Activated B cell treated with CpG ODN at 0.5 μM for 24 hours (primary cell): ENCODE results near the gene WFDC2. TPM values are rescaled to one million over a fixed set of nuclear protein-coding genes. Genes with fewer than 3 reads are reported as not detected.
"Not testable (repeated sequence)": the region's sequence is repeated elsewhere in the genome, so short reads cannot be mapped to it uniquely, and the experiment has no call there.

Source experiments
- ATAC-seq: fragments of 200-7000 bp; cut with Tn5 transposase; one replicate; pipeline ENCODE4 v1.10.0; 2021; ENCODE audit warnings: low read depth, mild to moderate bottlenecking, moderate library complexity
- CTCF ChIA-PET: fragments of 350-600 bp; sonication (Branson Sonifier 250); formaldehyde crosslinking; loops from one replicate; lab custom pipeline; 2021; ENCODE audit warnings: antibody characterized with exemption; lab: Charles Lee
- POLR2A ChIA-PET: fragments of 350-600 bp; sonication (Branson Sonifier 250); formaldehyde crosslinking; loops from one replicate; lab custom pipeline; 2021; ENCODE audit warnings: antibody characterized with exemption; lab: Charles Lee
- DNase-seq: peaks from one replicate; pipeline ENCODE4 v3.0.0; 2022
- H3K27ac Mint-ChIP-seq: one replicate; pipeline ENCODE4 v1.8.0; 2020; ENCODE audit warnings: mixed read lengths
- H3K27me3 Mint-ChIP-seq: one replicate; pipeline ENCODE4 v1.8.0; 2021; ENCODE audit warnings: mixed read lengths
- H3K36me3 Mint-ChIP-seq: one replicate; pipeline ENCODE4 v1.8.0; 2021; ENCODE audit warnings: low read depth, mixed read lengths
- H3K4me1 Mint-ChIP-seq: one replicate; pipeline ENCODE4 v1.8.0; 2021; ENCODE audit warnings: mixed read lengths
- H3K4me3 Mint-ChIP-seq: one replicate; pipeline ENCODE4 v1.8.0; 2020; ENCODE audit warnings: mild to moderate bottlenecking, mixed read lengths
- H3K9me3 Mint-ChIP-seq: one replicate; pipeline ENCODE4 v1.8.0; 2020; ENCODE audit warnings: mixed read lengths
- CTCF ChIP-seq: fragments of 200-600 bp; IDR thresholded peaks from one replicate; pipeline ENCODE4 v1.8.0; 2022; ENCODE audit warnings: antibody characterized with exemption, mild to moderate bottlenecking
- intact Hi-C: fragments of 100-400 bp; cut with micrococcal nuclease; formaldehyde crosslinking; loops from one replicate; pipeline ENCODE4 v1.15.1; 2024
- total RNA-seq: library from RNA; stranded (reverse); gene quantifications from 2 replicates; pipeline ENCODE4 v1.2.3, GENCODE V29; 2022

Gene WFDC2
- total RNA-seq, 1 donor from 2014 or later, result 0.71 TPM

DNA sequence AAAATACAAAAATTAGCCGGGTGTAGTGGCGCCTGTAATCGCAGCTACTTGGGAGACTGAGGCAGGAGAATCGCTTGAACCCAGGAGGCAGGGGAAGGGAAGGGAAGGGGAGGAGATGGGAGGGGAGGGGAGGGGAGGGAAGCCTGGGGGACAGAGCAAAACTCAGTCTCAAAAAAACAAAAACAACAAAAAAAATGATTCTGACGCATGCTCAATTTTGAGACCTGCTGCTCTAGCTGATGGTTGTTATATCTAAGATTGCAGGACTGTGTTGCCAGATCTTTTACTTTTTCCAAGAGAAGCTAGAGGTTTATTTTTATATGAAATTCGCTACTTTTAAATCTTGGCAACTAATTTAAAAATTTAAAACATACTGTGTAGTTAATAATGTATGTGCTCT is 2.4 kb upstream of the WFDC2 start:
- ChIA-PET CTCF (no interaction called here), POLR2A (no interaction called here)
- DNase-seq (no peak), ATAC-seq (no peak)
- H3K36me3 Mint-ChIP-seq, result no peaks in the 10 kb centered on the region
- H3K27me3 Mint-ChIP-seq, result peaks cover 40% of the 10 kb centered on the region
- no peak overlapping the region for H3K27ac Mint-ChIP-seq
- H3K9me3 Mint-ChIP-seq, result no peaks in the 10 kb centered on the region
- intact Hi-C loops, result no loop called here
- peaks cover 14% of the 10 kb centered on the region for H3K4me1 Mint-ChIP-seq
- no peak for TF ChIP-seq CTCF
- H3K4me3 Mint-ChIP-seq, result no peak overlapping the region

DNA sequence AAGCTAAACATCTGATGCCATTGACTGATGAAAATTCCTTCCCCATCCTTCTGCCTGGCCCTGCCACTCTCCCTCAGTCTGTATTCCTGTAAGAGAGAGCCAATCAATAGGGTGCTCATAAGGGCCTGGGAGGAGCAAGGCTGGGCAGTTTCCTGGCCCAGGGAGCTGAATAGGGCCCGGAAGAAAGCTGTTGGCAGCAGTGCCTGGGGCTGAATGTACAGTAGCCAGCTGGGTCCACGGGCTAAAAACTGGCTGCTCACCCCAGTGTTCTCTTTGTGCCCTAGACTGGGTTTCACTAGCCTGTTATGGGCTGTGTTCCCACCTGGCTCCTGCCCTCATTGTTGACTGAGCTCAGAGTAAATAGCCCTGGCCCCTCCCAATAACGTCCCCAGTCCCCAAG is 1.7 kb upstream of the WFDC2 start:
- Mint-ChIP-seq H3K27me3 (peaks cover 46% of the 10 kb centered on the region), H3K4me3 (no peak overlapping the region), H3K9me3 (no peaks in the 10 kb centered on the region), H3K36me3 (no peaks in the 10 kb centered on the region), H3K4me1 (peaks cover 14% of the 10 kb centered on the region), H3K27ac (no peak overlapping the region)
- TF ChIP-seq CTCF, result no peak
- ChIA-PET POLR2A (no interaction called here), CTCF (no interaction called here)
- ATAC-seq, result no peak
- intact Hi-C loops, result no loop called here
- no peak for DNase-seq

DNA sequence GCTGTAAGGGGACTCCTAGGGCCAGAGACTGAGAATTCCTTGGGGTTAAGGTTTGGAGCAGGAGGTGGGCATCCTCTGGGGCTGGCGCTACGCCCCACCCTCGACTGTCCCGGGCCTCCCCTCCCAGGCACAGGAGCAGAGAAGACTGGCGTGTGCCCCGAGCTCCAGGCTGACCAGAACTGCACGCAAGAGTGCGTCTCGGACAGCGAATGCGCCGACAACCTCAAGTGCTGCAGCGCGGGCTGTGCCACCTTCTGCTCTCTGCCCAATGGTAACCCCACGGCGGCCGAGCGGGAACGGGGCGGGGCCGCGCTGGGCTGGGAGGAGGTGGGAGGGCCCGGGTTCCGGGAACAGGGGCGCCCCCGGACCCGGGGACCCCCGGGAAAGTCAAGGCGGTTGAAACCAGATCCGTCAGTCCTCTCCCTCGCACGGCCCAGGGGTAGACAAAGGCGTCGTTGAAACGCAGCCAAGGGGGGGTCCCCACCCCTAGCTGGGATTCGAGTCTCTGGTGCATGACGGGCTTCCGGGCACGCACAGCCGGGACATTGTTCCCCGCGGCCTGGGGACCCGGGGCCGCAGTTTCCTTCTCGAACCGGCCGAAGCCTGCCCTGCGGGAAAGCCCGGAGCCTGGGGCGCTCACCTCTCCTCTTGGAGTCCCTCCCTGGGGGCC is 844 bp downstream of the WFDC2 start:
- no peaks in the 10 kb centered on the region for H3K9me3 Mint-ChIP-seq
- ChIA-PET POLR2A (no interaction called here), CTCF (no interaction called here)
- H3K27ac Mint-ChIP-seq, result no peak overlapping the region
- intact Hi-C loops, result no loop called here
- H3K36me3 Mint-ChIP-seq, result no peaks in the 10 kb centered on the region
- DNase-seq (no peak), ATAC-seq (peak; percentile 37)
- peak overlapping the region; percentile 56 for H3K4me3 Mint-ChIP-seq
- peaks cover 14% of the 10 kb centered on the region for H3K4me1 Mint-ChIP-seq
- peaks cover 55% of the 10 kb centered on the region for H3K27me3 Mint-ChIP-seq
- TF ChIP-seq CTCF, result no peak

GRCh38 chr20:45470937-45471336 is 1.4 kb downstream of the WFDC2 start:
- ChIA-PET POLR2A (no interaction called here), CTCF (no interaction called here)
- Mint-ChIP-seq H3K27me3 (peaks cover 54% of the 10 kb centered on the region), H3K4me3 (peak overlapping the region; percentile 47), H3K27ac (no peak overlapping the region), H3K36me3 (no peaks in the 10 kb centered on the region), H3K9me3 (no peaks in the 10 kb centered on the region), H3K4me1 (peaks cover 14% of the 10 kb centered on the region)
- no peak for DNase-seq
- no peak for ATAC-seq
- TF ChIP-seq CTCF, result no peak
- intact Hi-C loops, result no loop called here

GRCh38 chr20:45472286-45472685 is 2.7 kb downstream of the WFDC2 start:
- Mint-ChIP-seq H3K27me3 (peaks cover 48% of the 10 kb centered on the region), H3K4me1 (peaks cover 14% of the 10 kb centered on the region)
- CTCF ChIA-PET, ATAC-seq, H3K9me3 Mint-ChIP-seq, intact Hi-C loops, H3K4me3 Mint-ChIP-seq, POLR2A ChIA-PET, DNase-seq, H3K36me3 Mint-ChIP-seq, H3K27ac Mint-ChIP-seq: not testable (repeated sequence)

DNA sequence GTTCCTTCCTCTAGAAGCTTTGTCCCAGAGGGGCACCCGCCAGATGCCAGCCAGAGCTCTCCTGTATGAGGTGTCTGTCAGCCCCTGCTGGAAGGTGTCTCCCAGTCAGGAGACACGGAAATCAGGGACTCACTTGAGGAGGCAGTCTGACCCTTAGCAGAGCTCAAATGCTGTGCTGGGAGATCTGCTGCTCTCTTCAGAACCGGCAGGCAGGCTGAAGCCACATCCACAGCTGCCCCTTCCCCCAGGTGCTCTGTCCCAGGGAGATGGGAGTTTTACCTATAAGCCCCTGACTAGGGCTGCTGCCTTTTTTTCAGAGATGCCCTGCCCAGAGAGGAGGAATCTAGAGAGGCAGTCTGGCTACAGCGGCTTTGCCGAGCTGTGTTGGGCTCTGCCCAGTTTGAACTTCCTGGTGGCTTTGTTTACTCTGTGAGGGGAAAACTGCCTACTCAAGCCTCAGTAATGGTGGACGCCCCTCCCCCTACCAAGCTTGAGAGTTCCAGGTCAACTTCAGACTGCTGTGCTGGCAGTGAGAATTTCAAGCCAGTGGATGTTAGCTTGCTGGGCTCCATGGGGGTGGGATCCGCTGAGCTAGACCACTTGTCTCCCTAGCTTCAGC is 8.1 kb downstream of the WFDC2 start:
- POLR2A ChIA-PET, result not testable (repeated sequence)

More for the DNA sequence above, 8.1 kb downstream of the WFDC2 start:
- DNase-seq, H3K4me1 Mint-ChIP-seq, CTCF ChIA-PET, H3K9me3 Mint-ChIP-seq, H3K4me3 Mint-ChIP-seq, intact Hi-C loops, H3K27ac Mint-ChIP-seq, ATAC-seq, H3K36me3 Mint-ChIP-seq: not testable (repeated sequence)
- peaks cover 46% of the 10 kb centered on the region for H3K27me3 Mint-ChIP-seq
